HL-60 (cell line): ENCODE measurements around the gene SLC38A4.

Experiments
- CTCF ChIP-seq: IDR thresholded peaks from one replicate; pipeline ENCODE4 v1.5.1; 2011; ENCODE audit warnings: low read length, control low read depth, inconsistent platforms; ENCODE audit not compliant: insufficient read depth
- REST ChIP-seq: IDR thresholded peaks from 2 replicates; pipeline ENCODE4 v1.6.1; 2012; ENCODE audit warnings: low read depth; ENCODE audit not compliant: insufficient replicate concordance

GRCh38 chr12:46798056-46798455, 27.7 kb downstream of the SLC38A4 start:
- TF ChIP-seq CTCF = no peak
- no peak for TF ChIP-seq REST
